Right atrium auricular region (tissue), 2 donors: ENCODE results near the gene MC4R. TPM values are rescaled to one million over a fixed set of nuclear protein-coding genes. Genes with fewer than 3 reads are reported as not detected.
"Not testable (repeated sequence)": the region's sequence is repeated elsewhere in the genome, so short reads cannot be mapped to it uniquely, and the experiment has no call there.

ENCODE experiments used
- DNase-seq: peaks from one replicate; pipeline ENCODE4 v3.0.0-alpha.2; 2019; ENCODE audit warnings: low spot score
- H3K27ac ChIP-seq, 2 donors: fragments of 200-600 bp; sonication (generic); 1 replicate in 1 of 2; 2 replicates in 1 of 2; pipeline ENCODE4 v1.5.1; 2016 to 2019
- H3K27me3 ChIP-seq, 2 donors: fragments of 200-600 bp; sonication (generic); one replicate each; pipeline versions ENCODE4 v1.5.1 to v1.6.0; 2017 to 2019
- H3K36me3 ChIP-seq: fragments of 200-600 bp; sonication (generic); one replicate; pipeline ENCODE4 v1.5.1; 2016
- H3K4me1 ChIP-seq, 2 donors: fragments of 200-600 bp; sonication (generic); one replicate each; pipeline versions ENCODE4 v1.5.1 to v1.6.0; 2017 to 2019
- H3K4me3 ChIP-seq, 2 donors: fragments of 200-600 bp; sonication (generic); 1 replicate in 1 of 2; 2 replicates in 1 of 2; pipeline ENCODE4 v1.5.1; 2017 to 2019; ENCODE audit warnings: mild to moderate bottlenecking in 1 of 2, moderate library complexity in 1 of 2
- H3K9me3 ChIP-seq, 2 donors: fragments of 200-600 bp; sonication (generic); one replicate each; pipeline ENCODE4 v1.5.1; 2019
- total RNA-seq, 2 donors: library from RNA; depleted of rRNA; stranded (reverse); fragments of >200 nt; gene quantifications; one replicate each; pipeline ENCODE4 v1.1.0, GENCODE V29; 2016
- TF ChIP-seq, protein P1 (sequence below), 2 donors: fragments of 200-600 bp; sonication (generic); IDR thresholded peaks; one replicate each; pipeline ENCODE4 v1.5.1; 2019; ENCODE audit warnings: antibody characterized with exemption in 2 of 2

MC4R gene
- total RNA-seq, result not detected

DNA sequence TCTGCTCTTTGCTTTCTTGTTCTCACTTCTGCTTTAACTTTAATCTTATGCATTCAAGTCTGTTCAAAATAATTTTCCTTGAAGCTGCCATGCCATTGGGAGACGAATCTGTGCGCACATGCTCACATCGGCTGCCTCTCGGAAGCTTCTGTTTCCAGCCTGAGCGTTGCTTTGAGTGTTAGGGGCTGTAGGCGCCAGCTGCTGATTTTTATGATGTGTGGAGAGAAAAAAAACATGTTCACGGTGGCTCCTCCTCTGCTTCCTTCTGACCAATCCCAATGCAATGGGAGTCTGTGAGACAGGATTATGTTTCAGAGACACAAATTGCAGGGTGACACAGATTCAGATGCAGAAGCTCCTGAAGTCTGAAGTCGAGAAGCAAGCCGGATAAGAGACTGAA is at the start of gene MC4R:
MC4R (minus strand) TSS at position 180 of the 400 bp plus-strand sequence. CDS start 426 bp downstream, outside the sequence.
- no peak within 1 kb of the TSS for H3K4me3 ChIP-seq
- DNase-seq, result no peak

DNA sequence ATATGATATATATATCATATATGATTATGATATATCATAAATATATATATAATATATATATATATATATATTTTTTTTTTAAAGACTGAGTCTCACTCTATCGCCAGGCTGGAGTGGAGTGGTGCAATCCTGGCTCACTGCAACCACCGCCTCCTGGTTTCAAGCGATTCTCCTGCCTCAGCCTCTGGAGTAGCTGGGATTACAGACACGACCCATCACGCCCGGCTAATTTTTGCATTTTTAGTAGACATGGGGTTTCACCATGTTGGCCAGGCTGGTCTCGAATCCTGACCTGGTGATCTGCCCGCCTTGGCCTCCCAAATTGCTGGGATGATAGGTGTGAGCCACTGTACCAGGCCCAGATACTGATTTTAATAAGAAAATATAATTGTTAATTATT is 49.7 kb upstream of the MC4R start:
- H3K36me3 ChIP-seq, DNase-seq, H3K27ac ChIP-seq, H3K4me1 ChIP-seq, H3K27me3 ChIP-seq, H3K9me3 ChIP-seq, H3K4me3 ChIP-seq: not testable (repeated sequence)

More for the DNA sequence above, at the start of gene MC4R:
- H3K9me3 ChIP-seq, result peaks cover 0 to 9% of the 10 kb centered on the region in 2 donors
- H3K4me1 ChIP-seq, result no peaks in the 10 kb centered on the region
- no peaks in the 10 kb centered on the region for H3K27me3 ChIP-seq
- H3K36me3 ChIP-seq, result no peaks in the 10 kb centered on the region
- TF ChIP-seq, protein P1, sequence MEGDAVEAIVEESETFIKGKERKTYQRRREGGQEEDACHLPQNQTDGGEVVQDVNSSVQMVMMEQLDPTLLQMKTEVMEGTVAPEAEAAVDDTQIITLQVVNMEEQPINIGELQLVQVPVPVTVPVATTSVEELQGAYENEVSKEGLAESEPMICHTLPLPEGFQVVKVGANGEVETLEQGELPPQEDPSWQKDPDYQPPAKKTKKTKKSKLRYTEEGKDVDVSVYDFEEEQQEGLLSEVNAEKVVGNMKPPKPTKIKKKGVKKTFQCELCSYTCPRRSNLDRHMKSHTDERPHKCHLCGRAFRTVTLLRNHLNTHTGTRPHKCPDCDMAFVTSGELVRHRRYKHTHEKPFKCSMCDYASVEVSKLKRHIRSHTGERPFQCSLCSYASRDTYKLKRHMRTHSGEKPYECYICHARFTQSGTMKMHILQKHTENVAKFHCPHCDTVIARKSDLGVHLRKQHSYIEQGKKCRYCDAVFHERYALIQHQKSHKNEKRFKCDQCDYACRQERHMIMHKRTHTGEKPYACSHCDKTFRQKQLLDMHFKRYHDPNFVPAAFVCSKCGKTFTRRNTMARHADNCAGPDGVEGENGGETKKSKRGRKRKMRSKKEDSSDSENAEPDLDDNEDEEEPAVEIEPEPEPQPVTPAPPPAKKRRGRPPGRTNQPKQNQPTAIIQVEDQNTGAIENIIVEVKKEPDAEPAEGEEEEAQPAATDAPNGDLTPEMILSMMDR (IDR thresholded peaks at IDR 0.05), result no peak
- no peak within 1 kb of the TSS for H3K27ac ChIP-seq

DNA sequence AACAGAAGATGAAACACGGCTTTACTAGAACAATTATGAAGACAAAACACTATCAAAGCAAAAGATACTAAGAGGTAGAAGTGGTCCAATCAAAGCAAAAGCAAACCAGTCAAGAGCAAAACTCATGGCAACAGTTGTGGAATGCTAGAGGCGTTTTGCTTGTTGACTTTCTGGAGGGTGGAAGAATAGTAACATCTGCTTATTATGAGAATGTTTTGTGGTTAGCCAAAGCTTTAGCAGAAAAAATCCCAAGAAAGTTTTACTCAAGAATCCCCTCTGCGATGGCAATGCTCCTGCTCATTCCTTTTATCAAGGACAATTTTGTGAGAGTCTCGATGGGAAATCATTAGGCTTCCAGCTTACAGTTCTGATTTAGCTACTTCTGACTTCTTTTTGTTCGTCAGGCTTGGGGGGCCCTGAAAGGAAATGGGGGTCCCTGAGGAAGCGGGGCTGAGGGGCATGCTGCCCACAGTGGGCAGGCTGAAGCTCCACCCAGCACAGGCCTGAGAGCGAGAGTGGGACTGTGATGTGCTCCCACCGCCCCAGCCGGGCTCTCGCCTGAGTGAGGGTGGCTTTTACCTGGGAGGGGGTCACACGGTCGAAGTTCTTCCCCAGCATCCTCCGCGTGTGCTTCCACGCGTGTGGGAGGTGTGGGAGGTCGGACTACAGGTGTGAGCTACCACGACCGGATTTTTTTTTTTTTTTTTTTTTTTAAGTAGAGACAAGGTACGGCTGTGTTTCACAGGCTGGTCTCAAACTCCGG is 49.0 kb upstream of the MC4R start:
- Histone ChIP-seq H3K4me1 (no peaks in the 10 kb centered on the region), H3K27ac (no peak overlapping the region), H3K36me3 (no peaks in the 10 kb centered on the region), H3K4me3 (no peak overlapping the region), H3K9me3 (no peaks in the 10 kb centered on the region), H3K27me3 (no peaks in the 10 kb centered on the region)
- DNase-seq, result no peak
- TF ChIP-seq, protein P1 (IDR thresholded peaks at IDR 0.05), result no peak

DNA sequence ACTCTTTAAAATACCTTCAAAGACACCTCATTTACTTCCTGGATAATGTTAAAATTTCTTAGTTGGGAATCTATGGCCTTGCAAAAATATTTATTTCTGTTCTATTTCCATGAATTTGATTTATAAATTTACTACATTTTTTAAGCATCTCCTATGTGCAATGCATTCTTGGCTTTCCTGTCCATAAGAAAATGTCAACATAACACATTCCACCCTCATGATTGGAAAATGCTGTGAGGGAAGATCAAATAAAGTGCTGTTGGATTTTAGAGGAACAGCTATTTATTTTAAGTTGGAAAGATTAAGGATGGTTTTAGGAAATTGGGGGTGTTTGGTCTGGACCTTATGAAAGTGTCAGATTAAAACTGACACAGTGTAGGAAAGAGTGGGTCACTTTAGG is 45.4 kb upstream of the MC4R start:
- no peaks in the 10 kb centered on the region for H3K36me3 ChIP-seq
- H3K27ac ChIP-seq, result no peak overlapping the region
- no peak for DNase-seq
- H3K4me3 ChIP-seq, result no peak overlapping the region
- H3K27me3 ChIP-seq, result no peaks in the 10 kb centered on the region
- H3K4me1 ChIP-seq, result no peaks in the 10 kb centered on the region
- TF ChIP-seq, protein P1 (IDR thresholded peaks at IDR 0.05), result no peak
- H3K9me3 ChIP-seq, result no peaks in the 10 kb centered on the region

DNA sequence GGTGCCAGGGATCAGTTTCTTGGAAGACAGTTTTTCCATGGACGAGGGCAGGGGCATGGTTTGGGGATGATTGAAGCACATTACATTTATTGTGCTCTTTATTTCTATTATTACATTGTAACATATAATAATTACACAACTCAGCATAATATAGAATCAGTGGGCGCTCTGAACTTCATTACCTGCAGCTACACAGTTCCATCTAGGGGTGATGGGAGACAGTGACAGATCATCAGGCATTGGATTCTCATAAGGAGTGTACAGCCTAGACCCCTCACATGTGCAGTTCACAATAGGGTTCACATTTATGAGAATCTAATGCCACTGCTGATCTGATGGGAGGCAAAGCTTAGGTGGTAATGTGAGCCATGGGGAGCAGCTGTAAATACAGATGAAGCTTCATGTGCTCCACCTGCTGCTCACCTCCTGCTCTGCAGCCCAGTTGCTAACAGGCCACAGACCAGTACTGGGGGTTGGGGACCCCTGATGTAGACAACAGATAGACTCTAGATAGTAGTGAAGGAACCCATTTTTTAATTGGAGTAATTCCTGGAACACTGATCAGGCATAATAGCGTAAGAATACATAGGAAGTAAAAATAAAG is 41.5 kb upstream of the MC4R start:
- no peaks in the 10 kb centered on the region for H3K27me3 ChIP-seq
- no peak overlapping the region for H3K27ac ChIP-seq
- DNase-seq, result no peak
- no peaks in the 10 kb centered on the region for H3K4me1 ChIP-seq
- TF ChIP-seq, protein P1 (IDR thresholded peaks at IDR 0.05), result no peak
- H3K4me3 ChIP-seq, result no peak overlapping the region
- H3K9me3 ChIP-seq, result no peaks in the 10 kb centered on the region
- no peaks in the 10 kb centered on the region for H3K36me3 ChIP-seq

DNA sequence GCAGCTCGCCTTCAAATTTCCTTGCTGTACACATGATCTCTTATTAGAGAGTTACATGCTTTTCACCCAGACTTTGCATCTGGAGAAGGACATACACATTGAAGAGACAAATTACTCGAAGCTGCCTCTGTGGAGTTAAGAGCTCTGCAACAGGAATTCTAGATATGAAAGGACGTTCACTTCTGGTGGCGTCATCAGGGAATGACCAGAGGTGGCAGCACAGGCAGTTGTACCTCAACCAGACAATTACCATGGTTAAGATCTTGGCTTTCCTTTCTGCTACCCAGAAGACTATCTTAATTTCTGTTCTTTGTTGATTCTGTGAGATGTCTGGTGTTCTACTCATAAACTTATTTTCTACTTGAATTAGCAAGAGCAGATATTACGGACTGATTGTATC is 39.1 kb upstream of the MC4R start:
- Histone ChIP-seq H3K27ac (no peak overlapping the region), H3K4me1 (no peaks in the 10 kb centered on the region), H3K27me3 (no peaks in the 10 kb centered on the region), H3K9me3 (no peaks in the 10 kb centered on the region), H3K4me3 (no peak overlapping the region), H3K36me3 (no peaks in the 10 kb centered on the region)
- TF ChIP-seq, protein P1 (IDR thresholded peaks at IDR 0.05), result no peak
- no peak for DNase-seq
